ENCODE measurements around the gene NFASC.

The NFASC gene

GRCh38 chr1:204891860-204892259, 21.2 kb downstream of the NFASC start:
- DNase-seq: no peak

- DNase-seq: no peak
Observed at GRCh38 chr1:204894031-204894430, 23.4 kb downstream of the NFASC start.

GRCh38 chr1:204894606-204895005, 23.9 kb downstream of the NFASC start:
- DNase-seq: no peak

- DNase-seq: no peak
Observed at GRCh38 chr1:204896023-204896422, 25.4 kb downstream of the NFASC start.

- no peak for DNase-seq
Observed at GRCh38 chr1:204896787-204897469, 26.3 kb downstream of the NFASC start.

- DNase-seq: no peak
Observed at GRCh38 chr1:204900721-204901120, 30.1 kb downstream of the NFASC start.

GRCh38 chr1:204902671-204903070, 32.0 kb downstream of the NFASC start:
- DNase-seq: no peak

- DNase-seq: no peak
Observed at GRCh38 chr1:204904228-204904810, 33.7 kb downstream of the NFASC start.

- no peak for DNase-seq
Observed at GRCh38 chr1:204909109-204909508, 38.4 kb downstream of the NFASC start.

GRCh38 chr1:204915861-204916495, 45.3 kb downstream of the NFASC start:
- DNase-seq: no peak

- DNase-seq: no peak
Observed at GRCh38 chr1:204917802-204918201, 47.1 kb downstream of the NFASC start.

GRCh38 chr1:204920511-204920910, 49.8 kb downstream of the NFASC start:
- DNase-seq: no peak

- DNase-seq: no peak
Observed at GRCh38 chr1:204920967-204921366, 50.3 kb downstream of the NFASC start.

GRCh38 chr1:204921855-204922516, 51.3 kb downstream of the NFASC start:
- DNase-seq: no peak

- no peak for DNase-seq
Observed at GRCh38 chr1:204923201-204923600, 52.5 kb downstream of the NFASC start.

- DNase-seq: no peak
Observed at GRCh38 chr1:204923626-204924012, 53.0 kb downstream of the NFASC start.

GRCh38 chr1:204924013-204924759, 53.5 kb downstream of the NFASC start:
- DNase-seq: no peak

GRCh38 chr1:204925701-204926100, 55.0 kb downstream of the NFASC start:
- no peak for DNase-seq

GRCh38 chr1:204927673-204928641, 57.3 kb downstream of the NFASC start:
- DNase-seq: no peak

- DNase-seq: no peak
Observed at GRCh38 chr1:204928671-204929486, 58.2 kb downstream of the NFASC start.
